GM21526 (cell line): ENCODE measurements around the gene LYVE1.
"Not testable (repeated sequence)": the region's sequence is repeated elsewhere in the genome, so short reads cannot be mapped to it uniquely, and the experiment has no call there.

Experiments
- ATAC-seq: cut with Tn5 transposase; IDR thresholded peaks from one replicate; pipeline ENCODE4 v1.9.1; 2021; ENCODE audit warnings: moderate library complexity; ENCODE audit not compliant: unreplicated experiment, low FRiP score

LYVE1 gene

GRCh38 chr11:10568486-10568941 is at the start of gene LYVE1:
LYVE1 (minus strand) TSS chr11:10568665; CDS start chr11:10568532, 133 bp downstream.
- no peak for ATAC-seq

GRCh38 chr11:10617551-10617950 is 49.1 kb upstream of the LYVE1 start:
- ATAC-seq, result no peak

DNA sequence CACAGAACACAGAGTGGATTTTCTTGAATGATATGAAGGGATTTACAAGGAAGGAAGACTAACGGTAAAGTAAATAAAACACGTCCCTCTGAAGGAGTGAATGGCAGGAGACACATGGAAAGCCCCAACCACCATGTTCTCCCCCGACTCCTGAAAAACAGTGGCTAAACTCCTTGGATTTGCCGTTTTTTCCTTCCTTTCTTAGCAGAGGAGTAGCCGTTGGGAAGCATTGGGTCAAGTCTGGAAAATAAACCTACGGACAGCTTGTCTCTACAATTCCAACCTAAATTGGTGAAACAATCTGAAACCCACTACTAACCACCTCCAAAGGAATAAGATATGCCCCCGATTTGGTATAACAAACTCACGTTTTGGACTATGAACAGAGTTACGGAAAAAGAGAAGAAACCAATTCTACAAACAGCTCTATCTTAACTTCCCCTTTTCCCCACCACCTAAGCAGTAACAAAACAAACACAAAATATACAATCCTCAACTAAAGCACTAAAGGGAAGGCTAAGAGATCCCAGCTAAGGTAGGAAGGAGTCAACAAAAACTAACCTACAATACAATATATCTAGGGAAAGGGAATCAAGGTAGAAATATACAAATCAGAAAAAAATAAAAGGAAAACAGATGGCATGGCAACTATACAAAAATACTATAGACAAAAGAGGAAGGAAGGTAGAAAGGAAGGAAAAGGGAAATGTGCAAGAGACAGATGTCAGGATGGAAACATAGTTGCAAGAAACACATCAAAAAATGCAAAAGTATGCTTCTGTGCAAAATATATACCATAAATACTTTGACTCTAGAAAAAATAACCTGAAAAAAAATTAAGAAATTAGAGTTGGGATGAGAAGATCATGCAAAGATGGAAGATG is 43.8 kb upstream of the LYVE1 start:
- no peak for ATAC-seq

DNA sequence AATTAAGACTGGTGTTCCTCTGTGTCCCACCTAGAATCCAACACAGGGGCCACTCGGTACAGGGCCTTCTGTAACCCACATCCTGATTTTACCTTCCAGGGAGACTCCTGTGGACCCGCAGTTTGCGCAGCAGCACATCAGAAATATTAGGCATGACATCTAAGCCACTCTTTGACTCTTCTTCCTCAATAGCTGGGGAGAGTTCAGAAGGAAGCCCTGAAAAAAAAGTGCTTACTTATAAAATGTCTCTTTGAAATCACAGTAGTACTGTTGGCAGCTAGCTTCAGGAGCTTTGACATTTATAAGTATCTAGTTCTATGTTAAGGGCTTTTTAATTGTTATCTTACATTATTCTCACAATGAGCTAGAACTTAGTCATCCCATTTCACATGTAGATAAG is 41.2 kb upstream of the LYVE1 start:
- no peak for ATAC-seq

GRCh38 chr11:10608584-10608983 is 40.1 kb upstream of the LYVE1 start:
- ATAC-seq, result no peak

DNA sequence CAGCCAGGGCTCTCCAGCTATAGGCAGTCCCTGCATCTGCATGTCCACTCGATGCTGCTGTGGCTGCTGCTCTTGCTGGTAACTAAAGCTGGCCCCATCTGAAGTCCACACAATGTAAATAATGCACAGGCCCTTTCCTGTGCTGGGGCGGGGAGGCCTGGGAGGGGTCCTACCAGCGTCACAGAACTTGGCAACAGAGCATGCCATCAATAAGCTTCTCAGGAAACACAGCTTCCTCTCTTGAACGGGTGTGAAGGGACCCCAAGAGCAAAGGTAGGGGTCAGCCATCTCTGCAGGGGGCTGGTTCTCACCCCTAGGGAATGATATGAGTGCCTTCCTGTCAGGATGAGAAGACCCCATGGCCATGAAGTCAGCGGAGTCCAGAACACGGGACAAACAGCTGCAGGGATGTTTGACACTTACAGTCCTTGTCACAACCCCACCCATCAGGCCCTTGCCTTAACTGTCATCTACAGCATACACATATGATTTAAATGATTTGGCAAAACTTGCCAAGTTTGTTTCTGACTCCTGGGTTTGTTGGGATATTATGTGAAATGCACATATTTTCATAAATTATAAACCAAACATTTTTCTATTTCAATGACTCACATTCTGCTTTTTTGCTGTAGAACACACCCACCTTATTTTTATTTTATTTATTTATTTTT is 39.1 kb upstream of the LYVE1 start:
- no peak for ATAC-seq

DNA sequence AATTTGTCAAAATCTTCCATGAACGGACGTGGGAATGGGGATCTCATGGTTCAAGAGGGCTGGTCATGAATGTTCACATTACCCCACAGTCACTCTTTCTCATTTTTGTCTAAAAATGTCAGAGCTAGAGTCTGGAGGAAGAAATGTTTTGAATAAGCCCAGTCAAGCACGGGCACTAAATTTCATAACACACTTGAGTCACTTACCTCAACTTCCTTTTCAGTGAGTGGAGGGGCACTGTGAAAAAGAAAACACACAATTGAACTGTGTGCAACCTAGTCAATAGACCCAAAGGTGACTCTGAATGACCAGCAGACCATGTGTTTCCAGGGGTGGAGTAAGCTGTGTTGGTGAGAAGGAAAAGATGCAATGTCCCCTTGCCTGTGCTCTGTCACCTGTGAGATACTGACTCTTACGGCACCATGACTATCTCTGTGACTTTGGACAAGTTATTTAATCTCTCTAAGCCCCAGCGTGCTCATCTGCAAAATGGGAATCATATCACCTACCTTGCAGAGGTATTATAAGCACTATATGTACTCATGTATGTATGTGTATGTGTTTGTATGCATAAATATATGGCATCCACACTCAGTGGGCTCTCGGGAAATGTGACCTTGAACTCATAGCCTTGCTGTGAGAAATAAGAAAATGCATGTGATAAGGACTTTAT is 38.2 kb upstream of the LYVE1 start:
- ATAC-seq, result no peak

GRCh38 chr11:10605941-10606381 is 37.5 kb upstream of the LYVE1 start:
- ATAC-seq, result no peak

DNA sequence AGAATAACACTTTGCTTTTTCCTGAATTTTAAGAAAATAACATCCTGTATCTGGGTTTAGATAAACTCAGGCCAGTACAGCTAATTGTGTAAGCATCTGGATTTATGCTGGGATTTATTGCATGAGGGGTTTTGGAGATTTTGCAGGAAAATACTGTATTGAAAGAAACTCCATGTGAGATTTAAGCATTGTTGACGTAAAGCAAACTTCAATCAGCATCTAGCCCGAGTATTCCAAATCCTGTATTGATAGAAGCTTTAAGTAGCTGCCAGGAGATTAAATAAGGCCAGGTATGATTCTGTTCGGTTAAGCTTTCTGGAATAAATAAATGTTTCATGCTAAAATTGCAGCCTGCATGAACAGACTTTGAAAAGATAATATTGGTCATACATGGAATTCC is 36.3 kb upstream of the LYVE1 start:
- no peak for ATAC-seq

- ATAC-seq, result no peak
These were observed 35.9 kb upstream of the LYVE1 start for GRCh38 chr11:10604340-10604748.

- ATAC-seq, result no peak
These were observed 35.3 kb upstream of the LYVE1 start for GRCh38 chr11:10603721-10604297.

GRCh38 chr11:10602945-10603344 is 34.5 kb upstream of the LYVE1 start:
- no peak for ATAC-seq

DNA sequence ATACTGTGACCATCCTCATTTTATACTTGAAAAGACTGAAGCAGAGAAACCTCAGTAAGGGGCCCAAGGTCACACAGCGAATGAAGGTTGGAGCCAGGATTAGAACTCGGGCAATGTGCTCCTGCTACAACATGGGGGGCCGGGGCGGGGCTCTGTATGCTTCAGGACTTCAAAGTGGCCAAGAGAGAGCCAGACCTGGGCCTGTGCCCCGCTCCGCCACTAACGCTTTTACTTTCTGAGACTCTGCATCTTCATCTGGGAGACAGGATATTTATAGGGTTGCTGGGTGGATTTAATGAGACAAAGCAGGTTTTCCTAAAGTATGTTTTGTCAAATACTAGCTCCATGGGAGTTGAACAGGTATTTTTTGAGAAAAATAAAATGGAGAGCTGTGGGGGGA is 33.9 kb upstream of the LYVE1 start:
- no peak for ATAC-seq

DNA sequence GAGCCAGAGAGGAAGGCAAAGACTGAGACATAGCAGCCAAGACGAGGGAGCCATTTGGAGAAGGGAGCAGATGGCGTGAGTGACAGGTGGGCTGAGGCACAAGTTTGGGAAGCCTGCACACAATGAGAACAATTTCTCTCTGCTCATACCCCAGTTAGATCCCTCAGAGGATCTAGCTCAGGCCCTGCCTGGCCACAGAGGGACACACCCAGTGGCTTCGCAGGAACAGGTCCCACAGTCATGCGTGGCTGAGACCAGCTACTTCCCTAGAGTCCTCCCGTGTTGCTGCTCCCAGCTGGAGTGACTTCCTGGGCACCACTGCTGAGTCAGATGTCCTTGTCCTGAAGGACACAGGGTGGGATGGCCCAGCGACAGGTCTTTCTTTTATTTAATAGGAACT is 33.4 kb upstream of the LYVE1 start:
- ATAC-seq, result no peak

GRCh38 chr11:10600570-10601248 is 32.2 kb upstream of the LYVE1 start:
- no peak for ATAC-seq

- ATAC-seq, result no peak
These were observed 31.1 kb upstream of the LYVE1 start for GRCh38 chr11:10599388-10600175.

DNA sequence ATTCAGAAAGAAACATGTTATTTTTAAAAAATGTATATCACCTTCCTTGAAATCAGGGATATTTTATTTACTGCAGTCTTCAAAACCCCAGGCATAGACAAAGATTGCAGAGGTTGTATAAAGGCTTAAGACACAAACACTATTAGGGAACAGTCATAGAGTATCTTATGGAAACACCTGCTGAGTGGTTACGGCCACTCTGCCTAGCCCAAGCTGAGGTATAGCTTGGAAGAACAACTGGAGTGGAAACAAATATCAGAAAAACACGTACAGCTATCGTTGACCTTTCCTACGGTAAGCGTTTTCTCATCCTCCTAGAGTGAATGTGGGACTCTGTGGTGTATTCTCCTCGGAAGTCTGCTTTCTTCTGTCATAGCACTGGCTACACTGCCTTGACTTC is 30.4 kb upstream of the LYVE1 start:
- ATAC-seq, result no peak

DNA sequence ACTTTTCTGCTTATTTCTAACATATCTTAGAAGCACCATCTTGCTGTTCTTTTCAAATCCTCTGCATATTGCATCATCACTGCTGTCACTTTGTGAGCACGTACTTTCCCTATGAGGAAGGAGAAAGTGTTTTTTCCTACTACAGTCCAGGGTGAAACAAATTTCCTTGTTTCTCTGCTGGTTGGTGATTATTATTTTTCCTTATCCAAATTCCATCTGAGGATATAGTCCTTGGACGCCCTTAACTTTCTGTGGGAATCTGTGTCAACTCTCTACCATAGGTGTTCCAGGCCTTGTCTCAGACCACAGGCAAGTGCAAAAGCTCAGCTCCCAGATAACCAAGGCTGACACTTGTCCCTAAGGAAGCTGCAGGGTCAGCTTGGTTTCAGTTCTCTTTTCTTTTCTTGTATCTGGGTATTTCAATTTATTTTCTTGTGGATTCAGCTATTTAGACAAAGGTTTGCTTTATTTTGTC is 29.4 kb upstream of the LYVE1 start:
- ATAC-seq, result no peak

GRCh38 chr11:10595840-10596239 is 27.4 kb upstream of the LYVE1 start:
- not testable (repeated sequence) for ATAC-seq
